Endothelial cell of umbilical vein (primary cell): ENCODE measurements around the gene NBEAL2. TPM values are rescaled to one million over a fixed set of nuclear protein-coding genes. Genes with fewer than 3 reads are reported as not detected.

Experiments used
- BruUV-seq: library from RNA; stranded (reverse); fragments of 400-500 nt; replicated peaks from 2 replicates; lab custom pipeline; 2021; lab: Mats Ljungman, UMichigan
- CTCF ChIA-PET: fragments of 300-600, 350-600 bp; sonication (Branson Sonifier 250); formaldehyde crosslinking; loops from one replicate; lab custom pipeline; 2021; ENCODE audit warnings: antibody characterized with exemption, inconsistent platforms; lab: Charles Lee
- POLR2A ChIA-PET: fragments of 300-600, 350-600 bp; sonication (Branson Sonifier 250); formaldehyde crosslinking; loops from one replicate; lab custom pipeline; 2021; ENCODE audit warnings: antibody characterized with exemption, inconsistent platforms; lab: Charles Lee
- DNase-seq: peaks from one replicate; pipeline ENCODE4 v3.0.0-alpha.2; 2011; ENCODE audit warnings: low read depth, low spot score
- FAIRE-seq: peaks from 2 replicates; lab custom pipeline; 2011; peaks lifted over from hg19 to GRCh38; lab: Jason Lieb, UNC
- H2AFZ ChIP-seq: 2 replicates; pipeline ENCODE4 v1.6.0; 2012; ENCODE audit warnings: low read depth, low read length, control low read depth, inconsistent platforms
- H3K27ac ChIP-seq: 2 replicates; pipeline ENCODE4 v1.5.1; 2011; ENCODE audit warnings: low read depth, mild to moderate bottlenecking, control low read depth, low read length, moderate library complexity; ENCODE audit not compliant: insufficient read depth
- H3K27me3 ChIP-seq, 2 experiments: 2 replicates each; pipeline versions ENCODE4 v1.6.0 to v1.6.1; 2011; ENCODE audit warnings: low read length in 2 of 2, mixed read lengths in 1 of 2; ENCODE audit not compliant: control insufficient read depth in 2 of 2, insufficient read depth in 2 of 2
- H3K36me3 ChIP-seq, 2 experiments: 2 replicates in 1 of 2; 3 replicates in 1 of 2; pipeline ENCODE4 v1.5.1; 2011; ENCODE audit warnings: low read length in 2 of 2, mild to moderate bottlenecking in 1 of 2, moderate library complexity in 1 of 2; ENCODE audit not compliant: control insufficient read depth in 2 of 2, insufficient read depth in 2 of 2; ENCODE audit errors: extremely low read depth in 1 of 2
- H3K4me1 ChIP-seq: 3 replicates; pipeline ENCODE4 v1.5.1; 2011; ENCODE audit warnings: mild to moderate bottlenecking, low read length; ENCODE audit not compliant: control insufficient read depth, insufficient read depth; ENCODE audit errors: extremely low read depth
- H3K4me2 ChIP-seq: 2 replicates; pipeline ENCODE4 v1.6.1; 2011; ENCODE audit warnings: low read length, control low read depth, mixed read lengths; ENCODE audit not compliant: insufficient read depth
- H3K4me3 ChIP-seq, 3 experiments: fragments of 200-600 bp in 1 of 3; sonication (generic), shearing (Covaris generic) in 1 of 3; replicated peaks in 1 of 3; 2 replicates each; pipeline ENCODE4 v1.5.1; 2011 to 2016; ENCODE audit warnings: control low read depth in 3 of 3, low read length in 3 of 3, mild to moderate bottlenecking in 2 of 3, inconsistent platforms in 1 of 3, low read depth in 1 of 3, moderate library complexity in 1 of 3; ENCODE audit not compliant: insufficient read depth in 1 of 3
- H3K79me2 ChIP-seq: 2 replicates; pipeline ENCODE4 v1.6.0; 2012; ENCODE audit warnings: low read length, inconsistent platforms; ENCODE audit not compliant: control insufficient read depth, insufficient read depth
- H3K9ac ChIP-seq: replicated peaks from 2 replicates; pipeline ENCODE3; 2011; ENCODE audit warnings: low read length, control low read depth; ENCODE audit not compliant: insufficient read depth; ENCODE audit errors: extremely low read depth
- H3K9me1 ChIP-seq: replicated peaks from 3 replicates; pipeline ENCODE4 v1.6.0; 2011; ENCODE audit warnings: mild to moderate bottlenecking, low read length; ENCODE audit not compliant: control insufficient read depth, insufficient read depth; ENCODE audit errors: extremely low read depth
- H3K9me3 ChIP-seq: replicated peaks from 2 replicates; pipeline ENCODE4 v1.5.1; 2012; ENCODE audit warnings: low read length, inconsistent platforms; ENCODE audit not compliant: control insufficient read depth, insufficient read depth
- H4K20me1 ChIP-seq: replicated peaks from 2 replicates; pipeline ENCODE3; 2011; ENCODE audit warnings: mild to moderate bottlenecking, low read length; ENCODE audit not compliant: control insufficient read depth, insufficient read depth; ENCODE audit errors: extremely low read depth
- CTCF ChIP-seq, 2 donors: IDR thresholded peaks; 1 replicate in 1 of 2; 2 replicates in 1 of 2; pipeline ENCODE4 v1.5.1; 2011; ENCODE audit warnings: low read length in 2 of 2, mild to moderate bottlenecking in 2 of 2, moderate library complexity in 2 of 2, control low read depth in 1 of 2, inconsistent platforms in 1 of 2, low read depth in 1 of 2; ENCODE audit not compliant: insufficient read depth in 1 of 2; ENCODE audit errors: extremely low read depth in 1 of 2
- EZH2 ChIP-seq: IDR thresholded peaks from 2 replicates; pipeline ENCODE4 v1.6.1; 2012; ENCODE audit warnings: borderline replicate concordance, low read depth, mild to moderate bottlenecking, moderate library complexity, low read length, inconsistent platforms; ENCODE audit not compliant: severe bottlenecking
- FOS ChIP-seq: IDR thresholded peaks from 2 replicates; pipeline ENCODE4 v1.6.1; 2011; ENCODE audit warnings: mild to moderate bottlenecking, low read length, moderate library complexity, borderline replicate concordance; ENCODE audit not compliant: insufficient read depth
- GATA2 ChIP-seq: IDR thresholded peaks from 2 replicates; pipeline ENCODE4 v1.7.0; 2011; ENCODE audit warnings: low read depth, mild to moderate bottlenecking, moderate library complexity, mixed read lengths, low read length; ENCODE audit not compliant: insufficient read length, insufficient read depth
- JUN ChIP-seq: IDR thresholded peaks from 2 replicates; pipeline ENCODE4 v1.6.1; 2011; ENCODE audit warnings: borderline replicate concordance, low read depth; ENCODE audit not compliant: insufficient read length, insufficient read depth
- MYC ChIP-seq: IDR thresholded peaks from one replicate; pipeline ENCODE4 v1.6.1; 2011; ENCODE audit warnings: mild to moderate bottlenecking, low read depth, low read length
- POLR2A ChIP-seq: IDR thresholded peaks from 2 replicates; pipeline ENCODE4 v1.6.1; 2012; ENCODE audit warnings: low read depth, mild to moderate bottlenecking, control low read depth, low read length
- POLR2AphosphoS5 ChIP-seq: IDR thresholded peaks from 2 replicates; pipeline ENCODE4 v1.6.1; 2012; ENCODE audit warnings: low read depth, mild to moderate bottlenecking, control low read depth, low read length, moderate library complexity; ENCODE audit not compliant: insufficient read depth
- dilution Hi-C: fragments of 300-500 bp; cut with MboI; formaldehyde crosslinking; loops from one replicate; pipeline ENCODE4 v1.15.0; 2019; ENCODE audit warnings: low sequenced_read_pairs; ENCODE audit not compliant: extremely low pct_ligation_motif_present
- intact Hi-C: fragments of 100-400 bp; cut with micrococcal nuclease; formaldehyde crosslinking; loops from one replicate; pipeline ENCODE4 v1.10.0; 2022
- polyA plus RNA-seq, 4 experiments: library from polyadenylated mRNA; depleted of rRNA in 3 of 4; stranded (reverse) in 3 of 4; unstranded in 1 of 4; fragments of >200 nt; gene quantifications; 2 replicates each; pipeline versions ENCODE4 v1.2.1 to v1.2.3, GENCODE V29; 2011 to 2012; ENCODE audit warnings: missing spikeins in 1 of 4
- total RNA-seq: library from RNA; stranded (reverse); gene quantifications from 2 replicates; pipeline ENCODE4 v1.2.3, GENCODE V29; 2021
- TF ChIP-seq, protein P1 (sequence below): IDR thresholded peaks from 2 replicates; pipeline ENCODE4 v1.6.1; 2011; ENCODE audit not compliant: insufficient read depth, insufficient read length

NBEAL2 gene
- total and polyA plus RNA-seq, 2 donors (not counting 3 experiments of a cell fraction or from before 2014, with no cell fraction given) = 48.0 to 84.7 TPM

DNA sequence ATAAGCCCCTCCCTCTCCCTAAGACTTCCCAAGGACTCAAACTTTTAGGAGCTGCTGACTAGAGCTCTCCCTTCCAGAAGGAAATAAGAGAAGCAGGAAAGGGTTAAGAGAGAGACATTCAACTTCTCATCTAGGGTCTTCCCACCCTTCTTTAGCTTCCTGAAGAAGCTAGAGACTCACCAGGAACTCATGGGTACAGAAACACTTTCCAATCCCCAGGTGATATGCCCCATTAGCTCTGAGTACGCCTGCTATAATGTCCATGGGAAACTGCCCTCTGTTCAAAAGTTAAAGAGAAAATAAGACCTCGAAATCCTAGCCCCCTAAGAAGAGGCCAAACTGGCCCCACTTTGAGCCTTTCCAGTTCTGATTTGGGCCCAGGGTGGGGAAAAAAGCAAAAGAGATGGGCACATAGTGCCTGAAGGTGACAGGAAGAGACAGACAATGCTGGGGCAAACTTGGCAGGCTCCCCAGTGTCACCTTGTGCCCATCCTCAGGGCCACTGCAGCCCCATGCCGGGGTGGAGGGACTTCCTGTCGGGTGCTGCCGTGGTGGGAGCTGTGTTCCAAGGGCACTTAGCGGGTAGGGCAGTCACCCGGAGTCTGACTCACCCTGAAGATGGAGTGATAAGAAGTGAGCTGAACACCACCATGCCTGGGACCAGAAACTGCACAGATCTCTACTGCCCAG, 32.5 kb upstream of the NBEAL2 start:
- no peaks in the 10 kb centered on the region for H3K27me3 ChIP-seq
- ChIA-PET POLR2A (interaction anchor here (0.7 to 2.0 kb wide), 3 partner anchors 11 to 32 kb away, joined by 3 to 9 read pairs (median 7); partner anchors contain the start of gene NBEAL2), CTCF (interaction anchor here (0.9 to 3.0 kb wide), 7 partner anchors 11 to 37 kb away, joined by 3 to 29 read pairs (median 4); partner anchors contain the start of gene CCDC12)
- no peaks in the 10 kb centered on the region for H4K20me1 ChIP-seq
- H3K36me3 ChIP-seq = no peaks in the 10 kb centered on the region
- H3K27ac ChIP-seq = peak overlapping the region; percentile 45
- intact Hi-C loops = loop anchor here (1.0 kb wide), 2 partner anchors 13 to 32 kb away; partner anchors contain the start of gene NBEAL2
- peaks cover 88% of the 10 kb centered on the region for H3K79me2 ChIP-seq
- H3K9me3 ChIP-seq = no peaks in the 10 kb centered on the region
- no TSS peak for BruUV-seq
- FAIRE-seq = peak; percentile 87
- H3K4me1 ChIP-seq = peaks cover 78% of the 10 kb centered on the region
- H2AFZ ChIP-seq = no peak overlapping the region
- peak overlapping the region; percentile 18 for H3K4me2 ChIP-seq
- H3K9me1 ChIP-seq = no peaks in the 10 kb centered on the region
- H3K4me3 ChIP-seq = no peak overlapping the region
- peak; percentile 70 for DNase-seq
- H3K9ac ChIP-seq = no peak overlapping the region
- dilution Hi-C loops = no loop called here
- TF ChIP-seq CTCF (IDR thresholded peaks at IDR 0.05; ENCODE audit: extremely low read depth in 1 of 2, insufficient read depth in 1 of 2, low read depth in 1 of 2, low read length in 2 of 2) (no peak), FOS (peak; percentile 80), GATA2 (peak; percentile 99), JUN (peak; percentile 58), POLR2AphosphoS5 (peak; percentile 55), EZH2 (no peak), POLR2A (no peak), MYC (no peak)
- TF ChIP-seq, protein P1, sequence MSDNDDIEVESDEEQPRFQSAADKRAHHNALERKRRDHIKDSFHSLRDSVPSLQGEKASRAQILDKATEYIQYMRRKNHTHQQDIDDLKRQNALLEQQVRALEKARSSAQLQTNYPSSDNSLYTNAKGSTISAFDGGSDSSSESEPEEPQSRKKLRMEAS = no peak
